Measurements from ENCODE around the gene MEF2C.

Gene MEF2C

DNA sequence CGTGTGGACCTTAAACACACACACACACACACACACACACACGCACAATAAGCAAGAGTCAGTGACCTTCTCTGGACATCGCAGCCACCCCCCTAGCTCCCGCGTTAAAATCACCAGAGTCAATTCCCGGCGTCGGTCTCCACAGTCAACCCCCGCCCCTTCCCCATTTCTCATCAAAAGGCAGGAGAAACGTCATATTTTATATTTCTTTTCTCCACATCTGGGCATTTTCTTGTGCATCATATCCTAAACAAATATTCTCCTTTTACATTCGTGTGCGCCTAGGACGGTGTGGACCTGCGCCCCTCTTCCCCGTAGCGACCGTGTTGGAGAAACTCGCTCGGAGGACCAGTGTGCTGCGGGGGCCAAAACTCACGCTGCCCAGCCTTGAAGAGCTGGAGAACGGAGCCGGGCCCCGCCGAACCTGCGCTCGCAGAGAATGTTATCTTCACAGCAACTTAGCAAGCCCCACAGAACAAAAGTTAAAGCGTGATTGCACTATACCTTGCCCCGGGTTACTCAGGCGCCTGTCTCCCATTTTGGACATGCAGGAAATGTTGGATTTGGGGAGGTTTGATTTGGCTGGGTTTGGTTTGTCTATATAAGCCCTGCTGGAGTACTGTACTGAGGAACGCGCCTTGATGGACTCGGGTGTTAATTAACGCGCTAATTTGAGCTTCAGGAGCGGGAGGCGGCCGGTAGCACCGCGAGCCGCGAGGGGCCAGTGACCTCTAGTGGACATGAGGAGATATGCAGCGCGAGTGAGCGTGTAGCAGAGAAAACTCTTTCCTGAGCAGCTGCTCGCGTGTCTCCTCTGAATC, 192.4 kb downstream of the MEF2C start:
- Histone ChIP-seq H3K4me1 (ENCODE audit: control insufficient read depth, insufficient read depth, low read length) (peaks cover 3% of the 10 kb centered on the region), H3K27ac (ENCODE audit: low read depth, low read length) (no peak overlapping the region), H3K36me3 (ENCODE audit: control insufficient read depth, insufficient read depth, low read length) (no peaks in the 10 kb centered on the region)

GRCh38 chr5:88689668-88690408, 193.1 kb downstream of the MEF2C start:
- H3K9ac ChIP-seq (ENCODE audit: low read length) = no peak overlapping the region
- H3K27me3 ChIP-seq (ENCODE audit: control insufficient read depth, insufficient read depth, low read length) = peaks cover 59% of the 10 kb centered on the region
- H3K36me3 ChIP-seq (ENCODE audit: control insufficient read depth, insufficient read depth, low read length) = no peaks in the 10 kb centered on the region
- H3K4me1 ChIP-seq (ENCODE audit: control insufficient read depth, insufficient read depth, low read length) = peaks cover 3% of the 10 kb centered on the region
- no peak overlapping the region for H3K4me3 ChIP-seq (ENCODE audit: low read length)
- no peak overlapping the region for H3K27ac ChIP-seq (ENCODE audit: low read depth, low read length)

More for the DNA sequence above, 192.4 kb downstream of the MEF2C start:
- Histone ChIP-seq H3K4me3 (ENCODE audit: low read length) (peak overlapping the region; percentile 57), H3K27me3 (ENCODE audit: control insufficient read depth, insufficient read depth, low read length) (peaks cover 60% of the 10 kb centered on the region), H3K9ac (ENCODE audit: low read length) (no peak overlapping the region)

DNA sequence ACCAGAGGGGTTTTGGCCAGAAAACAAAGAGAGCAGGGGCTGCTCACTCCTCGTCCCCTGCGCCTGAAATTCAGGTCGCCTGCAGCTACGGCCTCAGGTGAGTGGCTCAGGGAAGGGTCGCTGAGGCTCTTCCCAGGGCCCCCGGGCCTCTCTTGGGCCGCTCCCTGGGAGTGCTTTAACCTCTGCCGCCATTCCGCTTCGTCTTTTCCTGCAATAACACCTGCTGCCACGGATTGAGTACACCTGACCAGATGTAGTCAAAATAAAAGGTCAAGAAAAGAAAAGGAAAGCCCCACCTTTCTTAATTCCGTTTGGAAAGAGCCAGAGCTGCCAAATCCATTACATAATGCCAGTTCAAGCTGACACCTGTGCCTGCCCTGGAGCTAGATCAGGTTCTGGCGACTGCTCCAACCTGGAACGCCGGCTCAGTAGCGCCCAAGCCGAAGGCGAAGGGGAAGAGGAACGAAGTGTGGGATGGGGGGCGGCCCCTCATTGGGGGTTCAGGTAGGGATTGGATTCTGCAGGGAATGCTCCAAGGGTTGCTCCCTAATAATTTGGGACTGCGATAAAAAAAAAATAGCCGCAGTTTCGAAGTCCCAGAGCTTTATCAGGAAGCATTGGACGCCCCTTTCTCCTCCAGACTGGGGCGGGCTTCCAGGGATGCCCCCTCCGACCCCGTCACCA, 193.9 kb downstream of the MEF2C start:
- Histone ChIP-seq H3K4me3 (ENCODE audit: low read length) (no peak overlapping the region), H3K27me3 (ENCODE audit: control insufficient read depth, insufficient read depth, low read length) (peaks cover 62% of the 10 kb centered on the region), H3K9ac (ENCODE audit: low read length) (no peak overlapping the region), H3K27ac (ENCODE audit: low read depth, low read length) (no peak overlapping the region), H3K4me1 (ENCODE audit: control insufficient read depth, insufficient read depth, low read length) (peaks cover 3% of the 10 kb centered on the region), H3K36me3 (ENCODE audit: control insufficient read depth, insufficient read depth, low read length) (no peaks in the 10 kb centered on the region)

DNA sequence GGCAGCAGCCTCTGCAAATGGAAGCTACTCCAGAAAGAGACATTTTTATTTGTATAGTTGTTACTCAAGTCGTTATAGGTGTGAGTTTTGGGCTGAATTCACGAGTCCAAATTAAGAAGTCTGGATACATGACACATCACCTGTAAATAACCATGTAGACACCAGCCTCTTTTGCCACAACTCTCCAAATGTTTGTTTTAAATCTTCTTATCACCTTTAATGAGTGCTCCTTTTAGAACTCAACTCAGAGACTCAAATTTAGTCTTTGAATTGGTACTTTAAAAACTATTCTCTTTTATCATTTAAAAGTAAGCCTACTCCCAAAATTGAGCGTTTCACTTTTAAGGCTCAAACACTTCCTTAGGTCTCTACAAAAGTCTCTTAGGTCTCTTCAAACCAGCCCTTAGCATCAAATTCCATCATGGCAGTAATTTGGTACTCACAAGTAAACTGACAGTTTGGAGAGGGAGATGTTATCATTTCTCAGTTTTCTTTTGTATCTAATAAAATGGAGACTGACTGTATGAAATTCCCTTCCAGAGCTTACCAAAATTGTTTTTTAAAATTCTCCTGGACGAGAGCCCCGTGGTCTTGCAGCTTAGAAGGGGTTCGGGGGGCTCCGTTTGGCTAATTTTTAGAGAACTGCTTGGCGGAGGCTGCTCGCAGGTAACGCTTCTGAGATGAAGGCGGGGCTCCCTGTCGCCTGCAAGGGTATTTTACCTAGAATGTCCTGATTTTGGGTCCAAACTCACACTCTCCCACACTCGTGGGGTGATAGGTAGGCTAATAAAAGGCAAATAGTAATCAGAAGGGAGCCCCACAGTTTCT, 194.6 kb downstream of the MEF2C start:
- H3K27me3 ChIP-seq (ENCODE audit: control insufficient read depth, insufficient read depth, low read length) = peaks cover 64% of the 10 kb centered on the region
- no peaks in the 10 kb centered on the region for H3K36me3 ChIP-seq (ENCODE audit: control insufficient read depth, insufficient read depth, low read length)
- peaks cover 3% of the 10 kb centered on the region for H3K4me1 ChIP-seq (ENCODE audit: control insufficient read depth, insufficient read depth, low read length)
- no peak overlapping the region for H3K4me3 ChIP-seq (ENCODE audit: low read length)
- no peak overlapping the region for H3K9ac ChIP-seq (ENCODE audit: low read length)
- H3K27ac ChIP-seq (ENCODE audit: low read depth, low read length) = no peak overlapping the region

DNA sequence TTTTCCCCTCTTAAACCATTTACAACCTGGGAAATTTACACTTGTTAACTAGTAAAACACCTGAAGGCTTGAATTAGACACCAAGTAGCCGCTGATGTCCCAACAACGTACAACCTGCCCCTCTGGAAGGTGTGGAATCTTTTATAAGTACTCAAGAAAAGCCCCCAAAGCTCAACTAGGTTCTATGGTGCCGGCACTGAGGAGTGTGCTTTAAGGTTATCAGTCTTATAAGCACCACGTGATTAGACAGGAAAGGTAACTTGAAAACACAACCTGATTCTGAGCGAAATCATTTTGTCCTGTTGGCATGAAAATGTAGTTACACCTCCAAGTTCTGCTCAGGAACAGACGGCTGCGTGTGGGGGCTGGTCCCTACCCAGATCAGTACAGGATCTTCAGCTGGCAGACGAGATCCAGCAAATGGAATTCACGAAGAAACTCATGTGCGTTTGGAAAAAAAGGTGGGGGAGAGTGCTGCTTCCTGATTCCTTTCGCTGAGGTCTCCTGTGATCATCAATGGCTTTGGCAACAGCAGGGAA, 195.5 kb downstream of the MEF2C start:
- Histone ChIP-seq H3K27me3 (ENCODE audit: control insufficient read depth, insufficient read depth, low read length) (peaks cover 68% of the 10 kb centered on the region), H3K4me1 (ENCODE audit: control insufficient read depth, insufficient read depth, low read length) (peaks cover 3% of the 10 kb centered on the region), H3K4me3 (ENCODE audit: low read length) (no peak overlapping the region), H3K36me3 (ENCODE audit: control insufficient read depth, insufficient read depth, low read length) (no peaks in the 10 kb centered on the region), H3K27ac (ENCODE audit: low read depth, low read length) (no peak overlapping the region), H3K9ac (ENCODE audit: low read length) (no peak overlapping the region)

DNA sequence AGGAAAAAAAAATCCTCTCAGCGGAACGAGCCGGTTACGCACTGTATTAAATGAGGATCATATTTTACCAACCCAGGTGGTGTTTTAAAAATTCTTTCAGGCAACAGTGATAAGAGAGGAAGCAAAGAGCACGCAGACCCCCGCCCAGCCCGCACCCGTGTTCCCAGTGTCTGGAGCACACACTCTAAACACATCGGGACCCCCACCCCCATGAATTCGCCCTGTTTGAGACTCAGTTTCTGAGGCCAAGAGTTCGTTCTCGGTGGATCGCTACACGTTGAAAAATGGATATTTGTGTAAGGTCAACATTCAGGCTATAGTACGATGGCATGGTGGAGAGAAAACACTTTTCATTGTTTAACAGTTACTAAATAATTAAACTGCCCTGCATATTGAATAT, 196.3 kb downstream of the MEF2C start:
- Histone ChIP-seq H3K4me3 (ENCODE audit: low read length) (no peak overlapping the region), H3K4me1 (ENCODE audit: control insufficient read depth, insufficient read depth, low read length) (peaks cover 3% of the 10 kb centered on the region), H3K27me3 (ENCODE audit: control insufficient read depth, insufficient read depth, low read length) (peaks cover 61% of the 10 kb centered on the region), H3K27ac (ENCODE audit: low read depth, low read length) (no peak overlapping the region), H3K36me3 (ENCODE audit: control insufficient read depth, insufficient read depth, low read length) (no peaks in the 10 kb centered on the region), H3K9ac (ENCODE audit: low read length) (no peak overlapping the region)

- H3K9ac ChIP-seq (ENCODE audit: low read length) = no peak overlapping the region
- no peaks in the 10 kb centered on the region for H3K36me3 ChIP-seq (ENCODE audit: control insufficient read depth, insufficient read depth, low read length)
- no peak overlapping the region for H3K27ac ChIP-seq (ENCODE audit: low read depth, low read length)
- no peaks in the 10 kb centered on the region for H3K4me1 ChIP-seq (ENCODE audit: control insufficient read depth, insufficient read depth, low read length)
- no peak overlapping the region for H3K4me3 ChIP-seq (ENCODE audit: low read length)
- H3K27me3 ChIP-seq (ENCODE audit: control insufficient read depth, insufficient read depth, low read length) = peaks cover 62% of the 10 kb centered on the region
Observed at GRCh38 chr5:88685591-88686541, 197.1 kb downstream of the MEF2C start.

DNA sequence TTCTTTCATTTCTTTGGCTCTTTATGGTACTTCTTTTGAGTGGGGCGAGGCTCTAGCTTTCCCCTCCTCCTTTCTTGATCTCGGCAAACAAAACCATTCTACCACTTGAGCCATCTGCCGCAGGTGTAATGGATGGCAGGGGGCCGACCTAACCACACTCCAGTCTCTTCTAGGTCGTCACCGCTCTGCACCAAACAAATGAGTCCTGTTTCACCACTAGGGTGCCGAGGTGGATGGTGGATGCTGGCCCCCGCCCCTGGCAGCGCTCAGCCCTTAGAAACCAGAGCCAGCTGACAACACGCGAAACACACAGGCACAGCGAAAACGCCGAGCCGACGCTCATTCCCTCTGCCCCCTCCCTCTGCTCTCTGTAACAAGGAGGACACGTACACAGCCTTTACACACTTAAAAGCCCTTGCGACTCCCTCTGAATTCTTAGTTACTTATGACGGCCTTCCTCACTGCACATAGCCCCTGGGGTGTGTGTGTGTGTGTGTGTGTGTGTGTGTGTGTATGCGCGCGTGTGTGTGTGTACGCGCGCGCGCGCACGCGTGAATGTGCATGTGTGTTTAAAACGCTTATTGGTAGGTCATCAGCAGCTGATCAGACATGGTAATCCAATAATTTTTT, 199.4 kb downstream of the MEF2C start:
- Histone ChIP-seq H3K4me1 (ENCODE audit: control insufficient read depth, insufficient read depth, low read length) (no peaks in the 10 kb centered on the region), H3K36me3 (ENCODE audit: control insufficient read depth, insufficient read depth, low read length) (no peaks in the 10 kb centered on the region), H3K27me3 (ENCODE audit: control insufficient read depth, insufficient read depth, low read length) (peaks cover 66% of the 10 kb centered on the region), H3K4me3 (ENCODE audit: low read length) (peak overlapping the region; percentile 4), H3K27ac (ENCODE audit: low read depth, low read length) (no peak overlapping the region), H3K9ac (ENCODE audit: low read length) (no peak overlapping the region)

DNA sequence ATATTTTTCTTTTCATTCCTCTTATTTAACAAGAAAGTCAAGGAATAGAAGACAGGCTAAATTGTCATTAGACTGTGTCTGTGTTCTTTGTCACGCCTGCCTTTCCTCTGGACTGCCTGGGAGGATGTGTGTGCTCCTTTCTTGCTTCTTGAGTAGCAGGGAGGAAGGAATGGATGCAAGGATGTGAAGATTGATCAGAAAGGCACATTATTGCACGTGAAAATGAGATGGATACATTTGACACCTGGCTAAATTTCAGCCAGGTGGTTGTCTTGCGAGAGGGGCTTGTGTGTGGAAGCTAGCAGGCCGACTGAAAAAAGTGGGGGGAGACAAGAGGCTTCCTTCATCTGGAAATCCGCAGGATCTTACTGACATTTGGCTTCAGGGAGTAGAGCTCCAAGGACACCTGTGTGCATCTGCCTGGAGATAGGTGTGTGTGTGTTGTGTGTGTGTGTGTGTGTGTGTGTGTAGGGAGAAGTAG, 200.1 kb downstream of the MEF2C start:
- H3K27ac ChIP-seq (ENCODE audit: low read depth, low read length) = no peak overlapping the region
- peaks cover 69% of the 10 kb centered on the region for H3K27me3 ChIP-seq (ENCODE audit: control insufficient read depth, insufficient read depth, low read length)
- no peak overlapping the region for H3K4me3 ChIP-seq (ENCODE audit: low read length)
- no peaks in the 10 kb centered on the region for H3K36me3 ChIP-seq (ENCODE audit: control insufficient read depth, insufficient read depth, low read length)
- H3K9ac ChIP-seq (ENCODE audit: low read length) = no peak overlapping the region
- no peaks in the 10 kb centered on the region for H3K4me1 ChIP-seq (ENCODE audit: control insufficient read depth, insufficient read depth, low read length)

GRCh38 chr5:88682131-88682530, 200.9 kb downstream of the MEF2C start:
- Histone ChIP-seq H3K27me3 (ENCODE audit: control insufficient read depth, insufficient read depth, low read length) (peaks cover 70% of the 10 kb centered on the region), H3K9ac (ENCODE audit: low read length) (no peak overlapping the region), H3K27ac (ENCODE audit: low read depth, low read length) (no peak overlapping the region), H3K36me3 (ENCODE audit: control insufficient read depth, insufficient read depth, low read length) (no peaks in the 10 kb centered on the region), H3K4me1 (ENCODE audit: control insufficient read depth, insufficient read depth, low read length) (no peaks in the 10 kb centered on the region), H3K4me3 (ENCODE audit: low read length) (no peak overlapping the region)

All from rectal smooth muscle tissue (tissue), 1 donor.